ENCODE data around the gene RERE.

Gene RERE

DNA sequence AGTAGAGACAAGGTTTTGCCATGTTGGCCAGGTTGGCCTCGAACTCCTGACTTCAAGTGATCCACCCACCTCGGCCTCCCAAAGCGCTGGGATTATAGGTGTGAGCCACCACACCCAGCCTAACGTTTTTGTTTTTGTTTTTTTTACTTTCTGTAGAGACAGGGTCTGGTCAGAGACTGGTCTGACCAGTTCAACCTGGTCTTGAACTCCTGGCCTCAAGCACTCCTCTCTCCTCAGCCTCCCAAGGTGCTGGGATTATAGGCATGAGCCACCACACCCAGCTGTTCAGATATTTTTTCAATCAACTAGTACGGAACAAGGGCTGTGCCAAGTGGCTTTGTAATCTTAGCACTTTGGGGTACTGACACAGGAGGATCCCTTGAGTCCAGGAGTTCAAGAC lies 209.5 kb downstream of the RERE start:
- in situ Hi-C loops (cut with HindIII; ENCODE audit: low sequenced_read_pairs) = no loop called here
- TF ChIP-seq, protein P1, sequence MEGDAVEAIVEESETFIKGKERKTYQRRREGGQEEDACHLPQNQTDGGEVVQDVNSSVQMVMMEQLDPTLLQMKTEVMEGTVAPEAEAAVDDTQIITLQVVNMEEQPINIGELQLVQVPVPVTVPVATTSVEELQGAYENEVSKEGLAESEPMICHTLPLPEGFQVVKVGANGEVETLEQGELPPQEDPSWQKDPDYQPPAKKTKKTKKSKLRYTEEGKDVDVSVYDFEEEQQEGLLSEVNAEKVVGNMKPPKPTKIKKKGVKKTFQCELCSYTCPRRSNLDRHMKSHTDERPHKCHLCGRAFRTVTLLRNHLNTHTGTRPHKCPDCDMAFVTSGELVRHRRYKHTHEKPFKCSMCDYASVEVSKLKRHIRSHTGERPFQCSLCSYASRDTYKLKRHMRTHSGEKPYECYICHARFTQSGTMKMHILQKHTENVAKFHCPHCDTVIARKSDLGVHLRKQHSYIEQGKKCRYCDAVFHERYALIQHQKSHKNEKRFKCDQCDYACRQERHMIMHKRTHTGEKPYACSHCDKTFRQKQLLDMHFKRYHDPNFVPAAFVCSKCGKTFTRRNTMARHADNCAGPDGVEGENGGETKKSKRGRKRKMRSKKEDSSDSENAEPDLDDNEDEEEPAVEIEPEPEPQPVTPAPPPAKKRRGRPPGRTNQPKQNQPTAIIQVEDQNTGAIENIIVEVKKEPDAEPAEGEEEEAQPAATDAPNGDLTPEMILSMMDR (IDR thresholded peaks at IDR 0.05; ENCODE audit: low read depth, low read length, missing control alignments) = no peak
- H3K4me3 ChIP-seq (ENCODE audit: low read depth, low read length) = no peak overlapping the region
- DNase-seq (ENCODE audit: low read depth) = no peak

DNA sequence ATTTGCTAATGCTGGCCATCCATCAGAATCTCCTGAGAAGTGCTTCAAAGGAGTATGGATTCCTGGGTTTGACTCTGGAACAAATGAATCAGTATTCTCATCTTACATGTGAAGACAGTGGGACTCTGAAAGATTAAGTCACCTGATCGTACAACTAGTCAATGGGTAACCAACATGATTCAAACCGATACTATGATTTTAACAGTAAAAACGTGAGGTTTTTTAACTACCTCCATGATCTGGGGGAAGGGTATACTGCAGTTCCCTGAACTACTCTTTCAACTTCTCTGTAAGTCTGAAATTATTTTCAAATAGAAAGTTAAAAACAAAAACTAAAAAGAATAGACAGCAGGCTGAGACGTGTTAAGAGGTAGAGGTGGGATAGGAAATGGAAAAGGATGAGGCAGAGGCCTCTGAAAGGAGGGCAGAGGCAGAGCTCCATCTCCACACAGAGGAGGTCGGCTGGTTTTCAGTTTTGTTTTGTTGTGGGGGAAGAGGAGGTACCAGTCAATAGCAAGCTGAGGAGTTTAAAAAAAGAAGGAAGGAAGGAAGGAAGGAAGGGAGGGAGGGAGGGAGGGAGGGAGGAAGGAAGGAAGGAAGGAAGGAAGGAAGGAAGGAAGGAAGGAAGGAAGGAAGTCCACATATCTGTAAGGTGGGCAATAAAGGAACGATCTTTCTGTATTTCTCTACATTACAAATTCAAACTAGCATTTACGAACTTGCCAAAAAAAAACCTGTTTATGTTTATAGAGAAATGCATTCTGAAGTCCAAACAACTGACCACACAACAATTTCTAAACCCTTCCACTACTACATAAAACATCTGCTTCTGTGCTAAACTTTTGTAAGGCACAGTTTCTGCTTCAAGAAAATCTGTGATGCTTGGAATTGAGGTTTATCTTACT lies 213.1 kb downstream of the RERE start:
- no peak for DNase-seq (ENCODE audit: low read depth)
- in situ Hi-C loops (cut with HindIII; ENCODE audit: low sequenced_read_pairs) = no loop called here
- TF ChIP-seq, protein P1 (IDR thresholded peaks at IDR 0.05; ENCODE audit: low read depth, low read length, missing control alignments) = no peak
- H3K4me3 ChIP-seq (ENCODE audit: low read depth, low read length) = no peak overlapping the region

DNA sequence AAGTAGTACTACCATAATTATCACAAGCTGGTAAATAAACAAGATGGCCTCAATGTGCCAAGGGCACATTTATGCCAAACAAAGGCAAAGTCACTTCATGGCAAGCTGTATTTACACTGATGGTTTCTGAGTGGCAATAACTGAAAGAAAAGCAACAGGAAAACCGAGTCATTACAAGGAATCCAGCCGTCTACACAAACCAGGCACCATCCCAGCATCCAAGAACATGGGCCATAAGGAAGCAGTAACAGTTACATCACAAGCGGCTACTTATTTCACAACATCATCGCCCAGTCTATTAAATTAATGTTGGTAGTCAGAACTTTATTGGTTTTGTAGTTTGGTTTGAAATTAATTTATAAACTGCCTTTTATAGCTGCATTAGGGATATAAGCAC lies 214.2 kb downstream of the RERE start:
- no peak overlapping the region for H3K4me3 ChIP-seq (ENCODE audit: low read depth, low read length)
- TF ChIP-seq, protein P1 (IDR thresholded peaks at IDR 0.05; ENCODE audit: low read depth, low read length, missing control alignments) = no peak
- DNase-seq (ENCODE audit: low read depth) = no peak
- in situ Hi-C loops (cut with HindIII; ENCODE audit: low sequenced_read_pairs) = no loop called here

DNA sequence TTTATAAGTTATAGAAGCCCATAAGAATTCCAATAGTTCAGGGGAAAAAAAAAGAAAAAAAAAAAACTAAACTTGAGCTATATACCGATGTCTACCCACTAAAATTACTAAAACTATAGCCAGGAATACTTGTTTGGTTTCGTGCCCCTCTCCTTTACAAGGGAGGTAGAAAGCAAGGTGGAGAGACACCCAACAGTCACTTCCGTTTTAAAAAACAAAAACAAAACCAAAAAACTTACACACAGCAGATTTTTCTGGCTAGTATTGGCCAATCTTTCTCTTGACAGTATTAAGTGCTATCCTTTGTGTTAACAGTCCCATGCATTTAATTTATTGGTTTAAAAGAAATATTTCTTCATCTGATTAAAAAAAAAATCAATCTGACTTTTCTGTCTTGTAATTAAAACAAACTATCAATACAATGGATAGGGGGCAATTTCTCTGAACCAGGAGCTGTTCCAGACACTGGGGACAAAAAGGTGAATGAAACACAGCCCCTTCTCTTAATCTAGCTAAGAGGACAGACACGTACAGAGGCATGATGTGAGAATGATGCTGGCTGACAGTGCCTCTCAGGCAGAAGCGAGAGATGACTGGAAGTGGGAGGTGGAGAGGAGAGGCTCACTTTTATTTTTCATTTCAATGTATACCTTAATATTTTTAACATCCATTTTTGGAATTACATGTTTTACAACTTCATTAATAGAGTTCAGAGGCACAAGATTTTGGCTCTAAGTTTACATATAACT lies 214.8 kb downstream of the RERE start:
- TF ChIP-seq, protein P1 (IDR thresholded peaks at IDR 0.05; ENCODE audit: low read depth, low read length, missing control alignments) = no peak
- H3K4me3 ChIP-seq (ENCODE audit: low read depth, low read length) = no peak overlapping the region
- in situ Hi-C loops (cut with HindIII; ENCODE audit: low sequenced_read_pairs) = no loop called here
- no peak for DNase-seq (ENCODE audit: low read depth)

DNA sequence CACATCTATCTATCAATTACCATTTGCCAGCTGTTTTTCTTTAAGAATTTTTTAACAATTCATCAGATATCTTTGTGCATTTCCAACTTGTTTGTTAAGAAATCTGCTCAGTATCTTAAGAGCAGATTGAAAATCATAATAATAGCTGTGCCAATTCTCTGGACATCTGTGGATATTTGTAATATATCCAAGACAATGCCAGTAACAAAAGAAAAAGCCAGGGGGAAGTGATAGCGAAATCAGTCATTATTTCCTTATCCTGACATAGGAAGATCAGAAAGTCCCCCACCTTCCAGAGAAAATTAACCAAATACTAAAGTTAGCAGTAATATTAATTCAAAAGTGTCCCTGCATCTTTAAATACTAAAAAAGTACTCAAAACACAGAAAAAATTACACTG lies 217.1 kb downstream of the RERE start:
- TF ChIP-seq, protein P1 (IDR thresholded peaks at IDR 0.05; ENCODE audit: low read depth, low read length, missing control alignments) = no peak
- no peak overlapping the region for H3K4me3 ChIP-seq (ENCODE audit: low read depth, low read length)
- in situ Hi-C loops (cut with HindIII; ENCODE audit: low sequenced_read_pairs) = no loop called here
- DNase-seq (ENCODE audit: low read depth) = no peak

DNA sequence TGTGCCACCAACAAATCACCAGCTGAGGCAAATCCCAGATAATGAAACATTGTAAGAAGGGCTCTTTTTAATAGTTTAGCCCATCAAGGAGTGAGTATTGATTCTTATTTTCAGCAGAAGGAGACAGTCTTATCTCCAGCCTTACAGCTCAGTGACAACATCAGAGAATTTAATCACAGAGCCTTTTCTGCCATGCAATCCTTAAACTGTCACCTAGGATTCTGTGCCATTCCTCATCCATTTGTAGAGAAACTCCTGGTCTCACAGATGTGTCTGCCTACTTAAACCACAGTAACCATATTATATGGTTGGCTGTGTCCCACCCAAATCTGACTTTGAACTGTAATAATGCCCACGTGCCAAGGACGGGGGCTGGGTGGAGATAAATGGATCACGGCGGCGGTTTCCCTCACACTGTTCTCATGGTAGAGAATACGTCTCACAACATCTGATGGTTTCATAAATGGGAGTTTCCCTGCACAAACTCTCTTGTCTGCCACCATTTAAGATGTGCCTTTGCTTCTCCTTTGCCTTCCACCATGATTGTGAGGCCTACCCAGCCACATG lies 217.7 kb downstream of the RERE start:
- H3K4me3 ChIP-seq (ENCODE audit: low read depth, low read length) = no peak overlapping the region
- no peak for DNase-seq (ENCODE audit: low read depth)
- in situ Hi-C loops (cut with HindIII; ENCODE audit: low sequenced_read_pairs) = no loop called here
- TF ChIP-seq, protein P1 (IDR thresholded peaks at IDR 0.05; ENCODE audit: low read depth, low read length, missing control alignments) = no peak
